ENCODE measurements around the gene PCDHAC2. TPM values are rescaled to one million over a fixed set of nuclear protein-coding genes. Genes with fewer than 3 reads are reported as not detected.

PCDHAC2 gene
- total RNA-seq, 1 donor from 2014 or later, result 1.9 TPM

GRCh38 chr5:140977003-140977402, 10.7 kb downstream of the PCDHAC2 start:
- no peak for TF ChIP-seq CTCF (conservative IDR thresholded peaks at IDR 0.05)
- peaks cover 3% of the 10 kb centered on the region for H3K36me3 Mint-ChIP-seq (ENCODE audit: low read depth)
- H3K4me3 Mint-ChIP-seq, result no peak overlapping the region
- no peak overlapping the region for H3K27ac Mint-ChIP-seq (ENCODE audit: unreplicated experiment)
- no peaks in the 10 kb centered on the region for H3K9me3 Mint-ChIP-seq
- H3K4me1 Mint-ChIP-seq, result peaks cover 7% of the 10 kb centered on the region
- no peak for DNase-seq (ENCODE audit: low read depth, low spot score)
- no peaks in the 10 kb centered on the region for H3K27me3 Mint-ChIP-seq (ENCODE audit: low read depth)

- Mint-ChIP-seq H3K27ac (ENCODE audit: unreplicated experiment) (no peak overlapping the region), H3K27me3 (ENCODE audit: low read depth) (no peaks in the 10 kb centered on the region), H3K9me3 (no peaks in the 10 kb centered on the region), H3K4me1 (peaks cover 7% of the 10 kb centered on the region), H3K36me3 (ENCODE audit: low read depth) (peaks cover 5% of the 10 kb centered on the region), H3K4me3 (no peak overlapping the region)
- TF ChIP-seq CTCF (conservative IDR thresholded peaks at IDR 0.05), result no peak
- no peak for DNase-seq (ENCODE audit: low read depth, low spot score)
Measured at GRCh38 chr5:140978260-140978659, 12.0 kb downstream of the PCDHAC2 start.

GRCh38 chr5:140978983-140979382, 12.7 kb downstream of the PCDHAC2 start:
- H3K4me3 Mint-ChIP-seq, result no peak overlapping the region
- peaks cover 7% of the 10 kb centered on the region for H3K4me1 Mint-ChIP-seq
- H3K27me3 Mint-ChIP-seq (ENCODE audit: low read depth), result no peaks in the 10 kb centered on the region
- peaks cover 5% of the 10 kb centered on the region for H3K36me3 Mint-ChIP-seq (ENCODE audit: low read depth)
- H3K9me3 Mint-ChIP-seq, result no peaks in the 10 kb centered on the region
- TF ChIP-seq CTCF (conservative IDR thresholded peaks at IDR 0.05), result no peak
- DNase-seq (ENCODE audit: low read depth, low spot score), result no peak
- H3K27ac Mint-ChIP-seq (ENCODE audit: unreplicated experiment), result no peak overlapping the region

- peaks cover 3% of the 10 kb centered on the region for H3K9me3 Mint-ChIP-seq
Measured at GRCh38 chr5:140982083-140982716, 15.9 kb downstream of the PCDHAC2 start.

GRCh38 chr5:140986117-140986521, 19.8 kb downstream of the PCDHAC2 start:
- H3K27ac Mint-ChIP-seq (ENCODE audit: unreplicated experiment), result peak overlapping the region; percentile 92
- no peak for DNase-seq (ENCODE audit: low read depth, low spot score)
- no peak for TF ChIP-seq CTCF (conservative IDR thresholded peaks at IDR 0.05)

More at GRCh38 chr5:140982083-140982716, 15.9 kb downstream of the PCDHAC2 start:
- no peak overlapping the region for H3K27ac Mint-ChIP-seq (ENCODE audit: unreplicated experiment)
- no peak for DNase-seq (ENCODE audit: low read depth, low spot score)
- peaks cover 24% of the 10 kb centered on the region for H3K4me1 Mint-ChIP-seq
- peaks cover 8% of the 10 kb centered on the region for H3K36me3 Mint-ChIP-seq (ENCODE audit: low read depth)
- TF ChIP-seq CTCF (conservative IDR thresholded peaks at IDR 0.05), result no peak
- no peak overlapping the region for H3K4me3 Mint-ChIP-seq
- H3K27me3 Mint-ChIP-seq (ENCODE audit: low read depth), result no peaks in the 10 kb centered on the region

More at GRCh38 chr5:140986117-140986521, 19.8 kb downstream of the PCDHAC2 start:
- H3K27me3 Mint-ChIP-seq (ENCODE audit: low read depth), result no peaks in the 10 kb centered on the region
- H3K36me3 Mint-ChIP-seq (ENCODE audit: low read depth), result peaks cover 8% of the 10 kb centered on the region
- peaks cover 45% of the 10 kb centered on the region for H3K4me1 Mint-ChIP-seq
- H3K4me3 Mint-ChIP-seq, result peak overlapping the region; percentile 54
- H3K9me3 Mint-ChIP-seq, result peaks cover 3% of the 10 kb centered on the region

All from neural crest cell (in vitro differentiated cells).